ENCODE data around the gene PRKD1. TPM values are rescaled to one million over a fixed set of nuclear protein-coding genes. Genes with fewer than 3 reads are reported as not detected.

PRKD1 gene
- total RNA-seq, 1 experiment from 2014 or later: 0.36 TPM

DNA sequence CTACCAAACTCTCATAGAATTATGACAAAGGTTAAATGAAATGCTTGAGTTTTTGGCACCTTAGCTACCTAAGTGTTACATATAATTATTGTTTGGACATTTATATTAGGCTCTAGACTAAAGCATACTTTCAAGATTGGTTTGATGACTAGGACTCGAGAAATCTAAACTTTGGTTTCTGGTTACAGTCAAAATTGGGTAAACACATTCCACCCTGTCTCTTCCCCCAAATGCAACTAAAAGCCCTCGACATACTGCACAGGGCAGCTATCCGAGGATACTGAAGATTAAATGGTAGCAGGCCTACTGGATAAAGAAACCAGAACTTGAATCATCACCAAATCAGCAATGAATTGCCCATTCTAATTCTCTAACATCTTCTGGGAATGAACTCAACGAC is 369.1 kb downstream of the PRKD1 start:
- no peak overlapping the region for H3K4me3 Mint-ChIP-seq (ENCODE audit: unreplicated experiment)
- no peaks in the 10 kb centered on the region for H3K4me1 Mint-ChIP-seq (ENCODE audit: low read depth, unreplicated experiment)
- DNase-seq: no peak
- Histone ChIP-seq H3K36me3 (ENCODE audit: control insufficient read depth, insufficient read depth, low read length) (no peaks in the 10 kb centered on the region), H3K4me1 (no peaks in the 10 kb centered on the region), H3K9me3 (no peaks in the 10 kb centered on the region), H3K4me3 (ENCODE audit: low read depth, low read length) (no peak overlapping the region), H3K27me3 (replicated peaks; ENCODE audit: control insufficient read depth, insufficient read depth, low read length) (no peaks in the 10 kb centered on the region)
- intact Hi-C loops (cut with micrococcal nuclease; ENCODE audit: unreplicated experiment): no loop called here
- POLR2A ChIA-PET: no interaction called here
- TF ChIP-seq, protein P1, sequence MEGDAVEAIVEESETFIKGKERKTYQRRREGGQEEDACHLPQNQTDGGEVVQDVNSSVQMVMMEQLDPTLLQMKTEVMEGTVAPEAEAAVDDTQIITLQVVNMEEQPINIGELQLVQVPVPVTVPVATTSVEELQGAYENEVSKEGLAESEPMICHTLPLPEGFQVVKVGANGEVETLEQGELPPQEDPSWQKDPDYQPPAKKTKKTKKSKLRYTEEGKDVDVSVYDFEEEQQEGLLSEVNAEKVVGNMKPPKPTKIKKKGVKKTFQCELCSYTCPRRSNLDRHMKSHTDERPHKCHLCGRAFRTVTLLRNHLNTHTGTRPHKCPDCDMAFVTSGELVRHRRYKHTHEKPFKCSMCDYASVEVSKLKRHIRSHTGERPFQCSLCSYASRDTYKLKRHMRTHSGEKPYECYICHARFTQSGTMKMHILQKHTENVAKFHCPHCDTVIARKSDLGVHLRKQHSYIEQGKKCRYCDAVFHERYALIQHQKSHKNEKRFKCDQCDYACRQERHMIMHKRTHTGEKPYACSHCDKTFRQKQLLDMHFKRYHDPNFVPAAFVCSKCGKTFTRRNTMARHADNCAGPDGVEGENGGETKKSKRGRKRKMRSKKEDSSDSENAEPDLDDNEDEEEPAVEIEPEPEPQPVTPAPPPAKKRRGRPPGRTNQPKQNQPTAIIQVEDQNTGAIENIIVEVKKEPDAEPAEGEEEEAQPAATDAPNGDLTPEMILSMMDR (IDR thresholded peaks at IDR 0.05; ENCODE audit: insufficient read depth in 1 of 2, low read depth in 1 of 2, low read length in 1 of 2, severe bottlenecking in 1 of 2, unreplicated experiment in 1 of 2): no peak
- no peaks in the 10 kb centered on the region for H3K27me3 Mint-ChIP-seq (ENCODE audit: insufficient read depth, unreplicated experiment)
- H3K9me3 Mint-ChIP-seq (ENCODE audit: unreplicated experiment): no peaks in the 10 kb centered on the region
- CTCF ChIA-PET: no interaction called here
- no peak overlapping the region for H3K27ac Mint-ChIP-seq (ENCODE audit: unreplicated experiment)
- no peaks in the 10 kb centered on the region for H3K36me3 Mint-ChIP-seq (ENCODE audit: insufficient read depth, unreplicated experiment)
- BruUV-seq (replicated peaks): no TSS peak

DNA sequence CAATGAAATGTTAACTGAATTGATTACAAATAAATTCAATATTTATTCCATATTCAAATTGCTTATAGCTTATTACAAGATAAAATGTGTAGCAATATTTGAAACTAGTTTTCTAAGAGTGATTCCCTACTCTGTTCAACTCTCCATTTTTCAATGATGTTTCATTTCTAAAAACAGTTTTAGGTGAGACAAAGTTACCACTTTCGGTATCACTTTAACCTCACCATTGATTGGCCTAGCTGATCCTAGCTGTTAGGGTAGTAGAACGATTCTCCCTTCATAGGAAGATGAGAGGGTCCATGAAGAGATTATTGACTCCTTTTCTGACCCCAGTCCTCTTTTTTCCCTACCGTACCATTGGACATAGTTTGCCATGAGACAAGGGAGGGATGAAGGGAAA is 373.3 kb downstream of the PRKD1 start:
- intact Hi-C loops (cut with micrococcal nuclease; ENCODE audit: unreplicated experiment): no loop called here
- no TSS peak for BruUV-seq (replicated peaks)
- Mint-ChIP-seq H3K27ac (ENCODE audit: unreplicated experiment) (no peak overlapping the region), H3K27me3 (ENCODE audit: insufficient read depth, unreplicated experiment) (no peaks in the 10 kb centered on the region), H3K4me3 (ENCODE audit: unreplicated experiment) (no peak overlapping the region), H3K9me3 (ENCODE audit: unreplicated experiment) (no peaks in the 10 kb centered on the region), H3K4me1 (ENCODE audit: low read depth, unreplicated experiment) (no peaks in the 10 kb centered on the region), H3K36me3 (ENCODE audit: insufficient read depth, unreplicated experiment) (no peaks in the 10 kb centered on the region)
- no peaks in the 10 kb centered on the region for H3K27me3 ChIP-seq (replicated peaks; ENCODE audit: control insufficient read depth, insufficient read depth, low read length)
- no peak overlapping the region for H3K4me3 ChIP-seq (ENCODE audit: low read depth, low read length)
- TF ChIP-seq, protein P1 (IDR thresholded peaks at IDR 0.05; ENCODE audit: insufficient read depth in 1 of 2, low read depth in 1 of 2, low read length in 1 of 2, severe bottlenecking in 1 of 2, unreplicated experiment in 1 of 2): no peak
- H3K9me3 ChIP-seq: no peaks in the 10 kb centered on the region
- no peaks in the 10 kb centered on the region for H3K36me3 ChIP-seq (ENCODE audit: control insufficient read depth, insufficient read depth, low read length)
- CTCF ChIA-PET: no interaction called here
- POLR2A ChIA-PET: interaction anchor here (0.5 kb wide), 1 partner anchor 342 kb away, joined by 4 read pairs; no protein-coding TSS in a partner anchor
- no peak for DNase-seq
- no peaks in the 10 kb centered on the region for H3K4me1 ChIP-seq

DNA sequence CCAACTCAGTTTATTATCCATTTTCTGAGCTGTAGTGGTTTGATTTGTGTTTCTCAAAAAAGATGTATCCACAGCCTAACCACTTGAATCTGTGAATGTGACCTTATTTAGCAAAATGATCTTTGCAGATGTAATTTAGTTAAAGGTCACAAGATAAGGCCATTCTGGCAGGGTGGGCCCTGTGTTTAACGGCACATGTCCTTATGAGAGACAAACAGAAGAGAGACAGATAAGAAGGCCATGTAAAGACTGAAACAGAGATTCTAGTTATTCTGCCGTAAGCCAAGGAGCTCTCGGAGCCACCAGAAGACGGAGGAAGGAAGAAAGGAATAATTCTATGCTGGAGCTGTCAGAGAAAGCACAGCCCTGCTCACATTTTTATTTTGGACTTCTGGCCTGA is 374.2 kb downstream of the PRKD1 start:
- POLR2A ChIA-PET: no interaction called here
- no peaks in the 10 kb centered on the region for H3K27me3 Mint-ChIP-seq (ENCODE audit: insufficient read depth, unreplicated experiment)
- no peaks in the 10 kb centered on the region for H3K4me1 Mint-ChIP-seq (ENCODE audit: low read depth, unreplicated experiment)
- H3K27ac Mint-ChIP-seq (ENCODE audit: unreplicated experiment): no peak overlapping the region
- Histone ChIP-seq H3K9me3 (no peaks in the 10 kb centered on the region), H3K4me1 (no peaks in the 10 kb centered on the region), H3K27me3 (replicated peaks; ENCODE audit: control insufficient read depth, insufficient read depth, low read length) (no peaks in the 10 kb centered on the region), H3K4me3 (ENCODE audit: low read depth, low read length) (no peak overlapping the region), H3K36me3 (ENCODE audit: control insufficient read depth, insufficient read depth, low read length) (no peaks in the 10 kb centered on the region)
- H3K36me3 Mint-ChIP-seq (ENCODE audit: insufficient read depth, unreplicated experiment): no peaks in the 10 kb centered on the region
- no peak for DNase-seq
- TF ChIP-seq, protein P1 (IDR thresholded peaks at IDR 0.05; ENCODE audit: insufficient read depth in 1 of 2, low read depth in 1 of 2, low read length in 1 of 2, severe bottlenecking in 1 of 2, unreplicated experiment in 1 of 2): no peak
- no peak overlapping the region for H3K4me3 Mint-ChIP-seq (ENCODE audit: unreplicated experiment)
- CTCF ChIA-PET: no interaction called here
- no TSS peak for BruUV-seq (replicated peaks)
- intact Hi-C loops (cut with micrococcal nuclease; ENCODE audit: unreplicated experiment): no loop called here
- H3K9me3 Mint-ChIP-seq (ENCODE audit: unreplicated experiment): no peaks in the 10 kb centered on the region
